ENCODE results near the gene NOLC1. TPM values are rescaled to one million over a fixed set of nuclear protein-coding genes. Genes with fewer than 3 reads are reported as not detected.

Gene NOLC1
- total RNA-seq, 2 donors from 2014 or later = 98.9 to 172 TPM

GRCh38 chr10:102133373-102134195, 18.6 kb upstream of the NOLC1 start:
- Mint-ChIP-seq H3K27ac (peak overlapping the region; percentile 95 to 97), H3K4me3 (peak overlapping the region; percentile 98), H3K27me3 (no peaks in the 10 kb centered on the region), H3K4me1 (ENCODE audit: low read depth in 2 of 2) (peaks cover 29 to 41% of the 10 kb centered on the region in 2 donors), H3K36me3 (peaks cover 18% of the 10 kb centered on the region), H3K9me3 (no peaks in the 10 kb centered on the region)
- DNase-seq (ENCODE audit: low spot score) (peak; percentile 74), ATAC-seq (peak; percentile 28 to 53)

- Mint-ChIP-seq H3K27ac (peak overlapping the region; percentile 95 to 97), H3K9me3 (no peaks in the 10 kb centered on the region), H3K4me3 (peak overlapping the region; percentile 98), H3K36me3 (peaks cover 23% of the 10 kb centered on the region), H3K27me3 (no peaks in the 10 kb centered on the region), H3K4me1 (ENCODE audit: low read depth in 2 of 2) (peaks cover 29 to 45% of the 10 kb centered on the region in 2 donors)
- DNase-seq (ENCODE audit: low spot score) = no peak
- ATAC-seq = no peak
These were observed 17.8 kb upstream of the NOLC1 start for GRCh38 chr10:102134416-102134815.

GRCh38 chr10:102135956-102136526, 16.1 kb upstream of the NOLC1 start:
- ATAC-seq (no peak), DNase-seq (ENCODE audit: low spot score) (peak; percentile 3)
- no peaks in the 10 kb centered on the region for H3K27me3 Mint-ChIP-seq
- H3K4me3 Mint-ChIP-seq = peak overlapping the region; percentile 47
- no peaks in the 10 kb centered on the region for H3K9me3 Mint-ChIP-seq
- peaks cover 23% of the 10 kb centered on the region for H3K36me3 Mint-ChIP-seq
- peak overlapping the region in 1 of 2 donors; percentile 50 for H3K27ac Mint-ChIP-seq
- peaks cover 29 to 49% of the 10 kb centered on the region in 2 donors for H3K4me1 Mint-ChIP-seq (ENCODE audit: low read depth in 2 of 2)

- Mint-ChIP-seq H3K9me3 (no peaks in the 10 kb centered on the region), H3K27me3 (no peaks in the 10 kb centered on the region), H3K4me1 (ENCODE audit: low read depth in 2 of 2) (peaks cover 14 to 39% of the 10 kb centered on the region in 2 donors), H3K27ac (no peak overlapping the region), H3K36me3 (peaks cover 16% of the 10 kb centered on the region), H3K4me3 (no peak overlapping the region)
- ATAC-seq (no peak), DNase-seq (ENCODE audit: low spot score) (no peak)
These were observed 12.7 kb upstream of the NOLC1 start for GRCh38 chr10:102139281-102140110.

GRCh38 chr10:102140218-102140617, 12.0 kb upstream of the NOLC1 start:
- no peak overlapping the region for H3K27ac Mint-ChIP-seq
- H3K36me3 Mint-ChIP-seq = peaks cover 14% of the 10 kb centered on the region
- peaks cover 7 to 32% of the 10 kb centered on the region in 2 donors for H3K4me1 Mint-ChIP-seq (ENCODE audit: low read depth in 2 of 2)
- peak; percentile 5 to 8 for ATAC-seq
- DNase-seq (ENCODE audit: low spot score) = no peak
- H3K27me3 Mint-ChIP-seq = no peaks in the 10 kb centered on the region
- H3K9me3 Mint-ChIP-seq = no peaks in the 10 kb centered on the region
- H3K4me3 Mint-ChIP-seq = no peak overlapping the region

GRCh38 chr10:102140913-102141540, 11.2 kb upstream of the NOLC1 start:
- Mint-ChIP-seq H3K4me3 (no peak overlapping the region), H3K4me1 (ENCODE audit: low read depth in 2 of 2) (peaks cover under 1 to 27% of the 10 kb centered on the region in 2 donors), H3K27ac (no peak overlapping the region), H3K27me3 (no peaks in the 10 kb centered on the region), H3K9me3 (no peaks in the 10 kb centered on the region), H3K36me3 (peaks cover 17% of the 10 kb centered on the region)
- no peak for ATAC-seq
- DNase-seq (ENCODE audit: low spot score) = no peak

- H3K4me1 Mint-ChIP-seq (ENCODE audit: low read depth in 2 of 2) = peaks cover 0 to 26% of the 10 kb centered on the region in 2 donors
- H3K27me3 Mint-ChIP-seq = no peaks in the 10 kb centered on the region
- no peak overlapping the region for H3K4me3 Mint-ChIP-seq
- DNase-seq (ENCODE audit: low spot score) (no peak), ATAC-seq (peak in 1 of 2 donors; percentile 24)
- H3K27ac Mint-ChIP-seq = no peak overlapping the region
- peaks cover 19% of the 10 kb centered on the region for H3K36me3 Mint-ChIP-seq
- no peaks in the 10 kb centered on the region for H3K9me3 Mint-ChIP-seq
These were observed 10.5 kb upstream of the NOLC1 start for GRCh38 chr10:102141583-102142107.

GRCh38 chr10:102146971-102147428, 5.2 kb upstream of the NOLC1 start:
- Mint-ChIP-seq H3K36me3 (peaks cover 37% of the 10 kb centered on the region), H3K27ac (peak overlapping the region in 1 of 2 donors; percentile 5), H3K4me1 (ENCODE audit: low read depth in 2 of 2) (peaks cover 20% of the 10 kb centered on the region in 2 donors), H3K4me3 (no peak overlapping the region), H3K27me3 (no peaks in the 10 kb centered on the region), H3K9me3 (no peaks in the 10 kb centered on the region)
- DNase-seq (ENCODE audit: low spot score) (no peak), ATAC-seq (no peak)

GRCh38 chr10:102147561-102147960, 4.6 kb upstream of the NOLC1 start:
- peaks cover 37% of the 10 kb centered on the region for H3K36me3 Mint-ChIP-seq
- H3K9me3 Mint-ChIP-seq = no peaks in the 10 kb centered on the region
- H3K4me1 Mint-ChIP-seq (ENCODE audit: low read depth in 2 of 2) = peaks cover 22 to 24% of the 10 kb centered on the region in 2 donors
- DNase-seq (ENCODE audit: low spot score) (no peak), ATAC-seq (no peak)
- no peak overlapping the region for H3K4me3 Mint-ChIP-seq
- no peaks in the 10 kb centered on the region for H3K27me3 Mint-ChIP-seq
- peak overlapping the region in 1 of 2 donors; percentile 5 for H3K27ac Mint-ChIP-seq

- Mint-ChIP-seq H3K9me3 (no peaks in the 10 kb centered on the region), H3K27me3 (no peaks in the 10 kb centered on the region), H3K4me3 (no peak overlapping the region), H3K36me3 (peaks cover 39% of the 10 kb centered on the region), H3K27ac (peak overlapping the region in 1 of 2 donors; percentile 9), H3K4me1 (ENCODE audit: low read depth in 2 of 2) (peaks cover 25 to 31% of the 10 kb centered on the region in 2 donors)
- no peak for ATAC-seq
- DNase-seq (ENCODE audit: low spot score) = no peak
These were observed 3.9 kb upstream of the NOLC1 start for GRCh38 chr10:102148275-102148674.

GRCh38 chr10:102150970-102151773, 1.0 kb upstream of the NOLC1 start:
- no peak for ATAC-seq
- peaks cover 33% of the 10 kb centered on the region for H3K36me3 Mint-ChIP-seq

GRCh38 chr10:102152545-102152890, 329 bp downstream of the NOLC1 start:
- H3K36me3 Mint-ChIP-seq = peaks cover 36% of the 10 kb centered on the region
- peaks cover 37 to 38% of the 10 kb centered on the region in 2 donors for H3K4me1 Mint-ChIP-seq (ENCODE audit: low read depth in 2 of 2)
- ATAC-seq (peak; percentile 5 to 28), DNase-seq (ENCODE audit: low spot score) (no peak)
- no peaks in the 10 kb centered on the region for H3K9me3 Mint-ChIP-seq
- peak overlapping the region; percentile 96 for H3K4me3 Mint-ChIP-seq
- peak overlapping the region; percentile 93 to 95 for H3K27ac Mint-ChIP-seq
- no peaks in the 10 kb centered on the region for H3K27me3 Mint-ChIP-seq

More at GRCh38 chr10:102150970-102151773, 1.0 kb upstream of the NOLC1 start:
- Mint-ChIP-seq H3K4me1 (ENCODE audit: low read depth in 2 of 2) (peaks cover 33 to 39% of the 10 kb centered on the region in 2 donors), H3K27me3 (no peaks in the 10 kb centered on the region), H3K9me3 (no peaks in the 10 kb centered on the region), H3K27ac (peak overlapping the region; percentile 93 to 95), H3K4me3 (peak overlapping the region; percentile 96)
- DNase-seq (ENCODE audit: low spot score) = no peak

Measured in natural killer cell treated with Interleukin-12 subunit alpha and Interleukin-12 subunit beta and Interleukin-15 and Interleukin-18, amount 100 ng/mL, for 72 hours (primary cell).